ENCODE data around the gene HTD2. TPM values are rescaled to one million over a fixed set of nuclear protein-coding genes. Genes with fewer than 3 reads are reported as not detected.

HTD2 gene
- total RNA-seq, 1 donor from 2014 or later: 7.3 TPM

- H3K4me3 ChIP-seq (ENCODE audit: low read depth, low read length): no peak overlapping the region
- DNase-seq (ENCODE audit: low read depth): no peak
- TF ChIP-seq, protein P1, sequence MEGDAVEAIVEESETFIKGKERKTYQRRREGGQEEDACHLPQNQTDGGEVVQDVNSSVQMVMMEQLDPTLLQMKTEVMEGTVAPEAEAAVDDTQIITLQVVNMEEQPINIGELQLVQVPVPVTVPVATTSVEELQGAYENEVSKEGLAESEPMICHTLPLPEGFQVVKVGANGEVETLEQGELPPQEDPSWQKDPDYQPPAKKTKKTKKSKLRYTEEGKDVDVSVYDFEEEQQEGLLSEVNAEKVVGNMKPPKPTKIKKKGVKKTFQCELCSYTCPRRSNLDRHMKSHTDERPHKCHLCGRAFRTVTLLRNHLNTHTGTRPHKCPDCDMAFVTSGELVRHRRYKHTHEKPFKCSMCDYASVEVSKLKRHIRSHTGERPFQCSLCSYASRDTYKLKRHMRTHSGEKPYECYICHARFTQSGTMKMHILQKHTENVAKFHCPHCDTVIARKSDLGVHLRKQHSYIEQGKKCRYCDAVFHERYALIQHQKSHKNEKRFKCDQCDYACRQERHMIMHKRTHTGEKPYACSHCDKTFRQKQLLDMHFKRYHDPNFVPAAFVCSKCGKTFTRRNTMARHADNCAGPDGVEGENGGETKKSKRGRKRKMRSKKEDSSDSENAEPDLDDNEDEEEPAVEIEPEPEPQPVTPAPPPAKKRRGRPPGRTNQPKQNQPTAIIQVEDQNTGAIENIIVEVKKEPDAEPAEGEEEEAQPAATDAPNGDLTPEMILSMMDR (conservative IDR thresholded peaks at IDR 0.05; ENCODE audit: low read depth, low read length): no peak
These were observed 44.3 kb downstream of the HTD2 start for GRCh38 chr3:58350627-58351013.

DNA sequence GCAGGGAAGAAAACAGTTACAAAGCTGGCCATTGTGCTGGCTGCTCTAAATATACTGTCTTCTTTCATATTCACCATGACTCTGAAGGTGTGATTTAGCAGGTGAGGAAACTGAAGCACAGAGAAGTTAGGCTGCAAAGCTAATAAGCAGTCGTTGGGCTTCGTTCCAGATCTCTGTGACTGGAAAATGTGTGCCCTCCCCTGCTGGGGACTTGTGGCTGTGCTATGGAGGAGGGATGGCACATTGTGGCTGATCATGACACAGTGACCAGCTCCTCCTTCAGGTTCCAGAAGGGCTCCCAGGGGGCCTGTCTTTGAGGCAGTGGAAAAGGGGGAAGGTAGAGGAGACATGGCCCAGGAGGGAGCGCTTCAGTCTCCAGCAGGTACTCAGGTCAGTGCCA, 45.6 kb downstream of the HTD2 start:
- TF ChIP-seq, protein P1 (conservative IDR thresholded peaks at IDR 0.05; ENCODE audit: low read depth, low read length): no peak
- H3K4me3 ChIP-seq (ENCODE audit: low read depth, low read length): no peak overlapping the region
- DNase-seq (ENCODE audit: low read depth): no peak

DNA sequence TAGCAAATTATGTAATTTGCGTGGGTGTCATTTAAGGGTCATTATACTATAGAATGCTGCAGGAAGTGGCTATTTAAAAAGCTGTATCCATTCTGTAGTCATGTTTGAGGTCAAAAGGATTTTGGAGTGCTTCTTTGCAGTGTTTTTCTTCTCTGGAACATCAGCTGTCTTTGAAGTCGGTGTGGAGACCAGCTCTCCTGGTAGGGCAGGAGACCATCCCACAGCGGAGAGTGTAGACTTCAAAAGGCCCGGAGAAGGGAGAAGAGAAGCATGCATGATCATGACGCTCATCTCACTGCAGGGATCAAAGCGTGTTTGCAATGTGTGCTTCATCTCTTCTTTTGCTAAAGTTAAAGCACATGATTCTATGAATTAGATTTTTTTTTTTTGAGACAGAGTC, 46.3 kb downstream of the HTD2 start:
- no peak for DNase-seq (ENCODE audit: low read depth)
- no peak overlapping the region for H3K4me3 ChIP-seq (ENCODE audit: low read depth, low read length)
- TF ChIP-seq, protein P1 (conservative IDR thresholded peaks at IDR 0.05; ENCODE audit: low read depth, low read length): no peak

- H3K4me3 ChIP-seq (ENCODE audit: low read depth, low read length): no peak overlapping the region
- DNase-seq (ENCODE audit: low read depth): no peak
- TF ChIP-seq, protein P1 (conservative IDR thresholded peaks at IDR 0.05; ENCODE audit: low read depth, low read length): no peak
These were observed 47.6 kb downstream of the HTD2 start for GRCh38 chr3:58353722-58354553.

- DNase-seq (ENCODE audit: low read depth): no peak
- no peak overlapping the region for H3K4me3 ChIP-seq (ENCODE audit: low read depth, low read length)
- TF ChIP-seq, protein P1 (conservative IDR thresholded peaks at IDR 0.05; ENCODE audit: low read depth, low read length): no peak
These were observed 48.9 kb downstream of the HTD2 start for GRCh38 chr3:58355179-58355578.

GRCh38 chr3:58356054-58356453, 49.7 kb downstream of the HTD2 start:
- H3K4me3 ChIP-seq (ENCODE audit: low read depth, low read length): no peak overlapping the region
- no peak for DNase-seq (ENCODE audit: low read depth)
- TF ChIP-seq, protein P1 (conservative IDR thresholded peaks at IDR 0.05; ENCODE audit: low read depth, low read length): no peak

- H3K4me3 ChIP-seq (ENCODE audit: low read depth, low read length): no peak overlapping the region
- DNase-seq (ENCODE audit: low read depth): no peak
- TF ChIP-seq, protein P1 (conservative IDR thresholded peaks at IDR 0.05; ENCODE audit: low read depth, low read length): no peak
These were observed 51.1 kb downstream of the HTD2 start for GRCh38 chr3:58357402-58357801.
